Brain pericyte (primary cell): Measurements from ENCODE around the gene PLXDC2.
"Not testable (repeated sequence)": the region's sequence is repeated elsewhere in the genome, so short reads cannot be mapped to it uniquely, and the experiment has no call there.

Experiments used
- DNase-seq: peaks from one replicate; pipeline ENCODE4 v3.0.0-alpha.2; 2012; ENCODE audit warnings: low read depth, low spot score

The PLXDC2 gene

DNA sequence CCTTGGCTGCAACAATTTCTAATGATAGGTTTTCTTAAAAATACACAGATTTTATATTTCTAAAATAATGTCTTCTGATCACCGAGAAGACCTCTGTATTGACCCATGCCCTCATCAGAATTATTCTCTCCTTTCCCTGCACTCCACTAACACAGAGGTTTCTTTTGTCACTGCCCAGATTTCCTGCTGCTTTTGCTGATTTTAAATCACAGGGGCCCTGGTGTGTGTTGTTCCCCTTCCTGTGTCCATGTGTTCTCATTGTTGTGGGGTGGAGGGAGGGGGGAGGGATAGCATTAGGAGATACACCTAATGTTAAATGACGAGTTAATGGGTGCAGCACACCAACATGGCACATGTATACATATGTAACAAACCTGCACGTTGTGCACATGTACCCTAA lies 375.2 kb downstream of the PLXDC2 start:
- not testable (repeated sequence) for DNase-seq

DNA sequence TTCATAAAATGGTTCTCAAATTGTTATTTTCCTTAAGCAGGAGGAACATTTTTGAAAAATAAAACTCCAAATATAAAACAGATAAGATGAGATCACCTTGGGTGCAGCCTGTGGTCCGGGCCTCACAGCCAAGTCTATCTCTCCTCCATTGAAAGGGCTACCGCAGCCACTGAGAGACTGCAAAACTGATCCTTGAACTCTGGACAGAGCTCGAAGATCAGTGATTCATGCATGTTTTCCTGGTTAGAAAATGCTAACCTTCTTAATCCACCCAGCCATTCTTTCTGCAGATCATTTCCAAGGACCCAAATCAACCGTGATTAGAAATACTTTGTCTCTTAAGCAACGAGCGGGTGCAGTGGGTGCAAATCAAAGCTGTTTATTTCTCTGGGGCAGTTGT lies 378.8 kb downstream of the PLXDC2 start:
- DNase-seq: no peak

DNA sequence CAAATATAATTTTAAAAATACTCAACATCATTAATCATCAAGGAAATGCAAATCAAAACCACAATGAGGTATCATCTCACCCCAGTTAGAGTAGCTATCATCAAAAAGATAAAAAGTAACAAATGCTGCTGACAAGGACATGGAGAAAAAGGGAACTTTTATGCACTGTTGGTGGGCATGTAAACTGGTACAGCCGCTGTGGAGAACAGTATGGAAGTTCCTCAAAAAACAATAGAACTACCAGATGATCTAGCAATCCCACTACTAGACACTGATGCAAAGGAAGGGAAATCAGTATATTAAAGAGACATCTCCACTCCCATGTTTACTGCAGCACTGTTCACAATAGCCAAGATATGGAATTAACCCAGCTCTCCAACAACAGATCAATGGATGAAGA lies 384.5 kb downstream of the PLXDC2 start:
- no peak for DNase-seq

DNA sequence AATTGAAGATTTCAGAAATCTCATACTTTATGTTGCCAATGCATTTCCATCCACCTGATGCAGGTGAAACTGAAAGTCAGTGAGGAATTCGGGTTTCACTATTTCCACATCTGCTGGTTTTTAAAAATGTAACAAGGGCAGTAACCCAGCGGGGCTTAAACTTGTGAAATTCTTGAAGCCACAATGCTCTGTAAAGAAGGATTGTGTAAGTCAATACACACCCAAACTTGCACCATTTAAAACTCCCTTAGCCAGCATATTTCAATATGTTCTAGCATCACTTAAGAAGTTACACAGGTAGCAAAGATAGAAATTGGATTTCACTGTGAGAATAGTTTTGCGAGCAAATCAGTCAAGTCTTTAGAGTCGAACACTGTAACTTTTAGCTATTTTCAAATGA lies 386.1 kb downstream of the PLXDC2 start:
- DNase-seq: no peak

DNA sequence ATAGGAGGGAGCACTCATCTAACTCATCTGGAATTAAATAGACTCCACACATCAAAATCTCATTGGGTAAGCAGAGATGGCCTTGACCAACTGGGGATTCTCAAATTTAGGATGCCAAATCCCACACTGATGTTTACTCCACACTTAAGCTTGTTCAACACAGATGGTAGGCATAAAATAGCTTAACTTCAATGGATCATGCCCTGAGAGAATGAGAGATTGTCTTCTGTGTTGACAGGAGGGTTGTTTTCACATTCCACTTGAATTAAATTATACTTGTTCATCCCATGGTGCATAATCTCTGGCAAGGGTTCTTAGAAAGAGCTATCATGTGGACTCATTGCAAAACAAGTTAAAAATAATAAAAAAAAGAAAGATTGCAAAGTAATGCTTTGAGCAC lies 391.4 kb downstream of the PLXDC2 start:
- no peak for DNase-seq

DNA sequence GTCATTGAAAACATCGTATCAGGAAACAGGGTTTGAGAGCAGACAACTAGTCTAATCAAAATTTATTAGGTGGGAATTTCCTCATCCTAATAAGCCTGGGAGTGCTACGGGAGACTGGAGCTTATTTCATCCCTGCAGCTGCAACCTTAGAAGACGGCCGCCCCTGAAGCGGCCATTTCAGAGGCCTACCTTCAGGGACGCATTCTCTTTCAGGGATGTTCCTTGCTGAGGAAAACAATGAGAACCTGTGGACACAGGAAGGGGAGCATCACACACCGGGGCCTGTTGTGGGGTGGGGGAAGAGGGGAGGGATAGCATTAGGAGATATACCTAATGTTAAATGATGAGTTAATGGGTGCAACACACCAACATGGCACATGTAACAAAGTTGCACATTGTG lies 392.9 kb downstream of the PLXDC2 start:
- DNase-seq: not testable (repeated sequence)

DNA sequence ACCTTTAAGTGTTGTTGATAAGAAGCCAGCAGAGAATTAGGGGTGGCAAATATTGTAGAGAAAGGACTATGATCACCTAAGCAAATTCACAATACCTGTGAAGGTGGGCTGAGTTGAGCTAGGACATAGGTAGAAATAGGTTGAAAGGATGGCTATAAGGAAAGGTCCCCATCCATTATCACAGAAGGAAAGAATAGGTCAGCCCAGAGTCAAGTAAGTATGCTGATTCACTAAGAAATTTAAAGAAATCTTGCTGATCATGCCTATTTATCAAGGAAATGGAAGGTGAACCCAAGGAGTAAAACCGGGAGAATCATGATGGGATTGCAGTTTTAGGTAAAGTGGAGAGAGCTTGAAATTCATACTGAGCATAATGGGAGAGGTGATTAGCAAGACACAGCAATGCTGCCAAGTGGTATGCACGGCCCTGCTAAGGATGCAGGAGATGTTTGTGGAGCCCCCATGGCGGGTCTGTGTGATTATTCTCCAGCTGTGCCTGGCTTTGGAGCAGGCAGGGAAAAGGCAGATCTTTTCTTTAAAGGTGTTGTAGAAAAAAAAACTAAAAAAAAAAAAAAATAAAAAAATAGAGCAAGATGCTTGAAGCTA lies 399.4 kb downstream of the PLXDC2 start:
- DNase-seq: no peak

DNA sequence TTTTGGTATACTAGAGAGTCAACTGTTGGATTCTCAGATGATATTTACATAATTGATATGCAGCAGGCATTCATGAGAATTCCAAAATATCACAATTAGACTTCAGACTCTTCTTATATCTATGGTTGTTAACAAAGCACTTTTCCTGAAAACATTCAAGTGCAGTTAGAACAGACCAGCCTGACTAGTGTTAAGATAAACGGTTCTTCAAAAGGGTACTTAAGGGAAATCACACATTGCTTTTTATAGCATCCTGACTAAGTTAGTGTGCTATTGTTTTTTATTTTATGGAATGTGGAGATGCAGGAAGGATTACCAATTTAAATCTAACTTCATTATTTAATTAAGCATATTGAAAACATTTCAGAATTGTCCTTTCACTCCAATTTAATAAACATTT lies 405.1 kb downstream of the PLXDC2 start:
- no peak for DNase-seq

DNA sequence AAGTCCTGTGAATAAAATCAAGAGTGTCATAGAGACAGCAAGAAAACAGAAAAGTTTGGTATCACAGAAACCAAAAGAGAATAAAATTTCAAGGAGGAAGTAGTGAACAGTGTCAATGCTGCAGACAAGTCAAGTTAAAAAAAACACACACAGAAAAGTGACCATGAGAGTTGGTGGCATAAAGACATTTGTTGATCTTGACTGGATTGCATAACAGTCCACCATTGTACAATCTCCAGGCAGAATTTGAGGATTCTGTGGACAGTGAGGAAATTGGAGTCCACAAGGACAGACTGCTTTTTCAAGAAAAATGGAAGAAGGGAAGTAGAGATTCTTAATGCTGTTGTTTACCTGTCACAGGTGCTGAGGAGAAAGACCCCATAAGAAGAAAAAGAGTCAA lies 412.5 kb downstream of the PLXDC2 start:
- DNase-seq: no peak

DNA sequence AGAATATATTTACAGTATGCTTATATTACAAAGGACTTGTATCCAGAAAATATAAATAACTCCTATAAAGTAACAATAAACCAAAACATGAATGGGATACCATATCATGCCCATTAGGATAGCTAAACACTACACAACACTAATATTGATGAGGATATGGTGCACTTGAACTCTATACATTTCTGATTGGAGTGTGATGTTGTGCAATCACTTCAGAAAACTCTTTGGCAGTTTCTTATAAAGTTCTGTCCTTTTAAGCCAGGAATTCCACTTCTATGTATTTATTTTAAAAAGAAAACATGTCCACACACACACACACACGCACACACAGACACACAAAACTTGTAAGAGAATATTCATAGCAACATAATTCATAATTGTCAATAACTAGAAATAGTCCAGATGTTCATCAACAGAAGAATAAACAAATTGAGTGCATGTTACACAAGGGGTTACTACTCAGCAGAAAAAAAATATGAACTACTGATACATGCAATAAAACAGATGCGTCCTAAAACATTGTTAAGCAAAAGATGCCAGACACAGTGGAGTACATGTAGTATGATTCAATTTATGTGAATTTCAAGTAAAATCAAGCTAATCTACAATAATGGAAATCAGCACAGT lies 416.0 kb downstream of the PLXDC2 start:
- DNase-seq: no peak

DNA sequence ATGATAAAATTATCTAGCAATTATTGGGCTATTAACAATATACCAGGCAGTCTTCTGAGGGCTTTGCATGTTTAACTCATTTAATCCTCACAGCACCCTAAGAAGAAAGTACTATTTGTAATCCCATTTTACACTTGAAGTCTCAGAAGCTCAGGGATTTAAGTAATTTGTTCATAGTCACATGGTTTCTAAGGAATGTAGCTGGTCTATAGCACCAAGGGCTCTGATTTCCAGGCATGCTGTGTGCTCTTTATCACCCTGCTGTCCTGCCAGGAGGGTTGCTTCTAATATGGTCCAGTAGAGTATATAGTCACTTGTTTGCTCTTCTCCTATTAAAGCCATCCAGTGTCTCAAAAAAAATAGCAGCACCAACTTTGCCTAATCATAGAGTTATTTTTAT lies 417.2 kb downstream of the PLXDC2 start:
- no peak for DNase-seq

DNA sequence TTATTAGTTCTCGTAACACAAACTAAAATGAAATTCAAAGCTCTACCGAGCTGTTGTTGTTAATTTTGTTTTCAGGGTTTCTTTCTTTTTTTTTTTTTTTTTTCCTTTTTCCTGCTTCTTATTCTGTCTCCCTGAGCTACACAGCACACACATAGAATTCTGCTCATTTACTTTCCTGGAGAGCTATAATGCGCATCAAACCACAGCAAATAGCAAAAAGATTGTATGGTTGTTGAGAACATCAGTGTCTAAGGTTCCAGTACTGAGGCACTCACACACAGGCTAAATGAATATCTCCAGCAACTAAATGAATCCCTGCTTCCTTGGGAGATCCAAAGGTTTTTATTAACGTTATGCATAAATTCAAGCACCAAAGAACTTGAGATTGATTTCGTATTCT lies 418.3 kb downstream of the PLXDC2 start:
- no peak for DNase-seq

DNA sequence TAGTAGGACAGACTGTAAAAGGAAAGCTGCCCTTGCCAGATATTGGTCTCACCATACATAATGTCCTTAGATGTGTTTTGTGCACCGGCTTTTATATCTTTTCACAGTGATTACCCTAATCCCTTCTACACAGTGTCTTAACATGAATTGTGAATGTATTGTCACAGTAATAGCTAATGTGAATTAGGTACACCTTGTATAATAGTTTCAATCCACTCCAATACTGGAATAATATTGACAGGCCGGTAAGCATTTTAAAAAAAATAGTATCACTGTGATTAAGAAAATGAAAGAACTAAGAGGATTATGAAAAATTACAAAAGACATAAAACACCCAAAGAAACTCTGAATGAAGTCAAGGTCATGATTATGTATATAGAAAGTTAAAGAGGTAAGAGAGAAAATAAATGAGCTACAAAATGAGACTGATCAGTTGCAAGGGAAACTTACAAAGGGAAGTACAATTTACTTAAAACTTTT lies 420.9 kb downstream of the PLXDC2 start:
- DNase-seq: no peak

DNA sequence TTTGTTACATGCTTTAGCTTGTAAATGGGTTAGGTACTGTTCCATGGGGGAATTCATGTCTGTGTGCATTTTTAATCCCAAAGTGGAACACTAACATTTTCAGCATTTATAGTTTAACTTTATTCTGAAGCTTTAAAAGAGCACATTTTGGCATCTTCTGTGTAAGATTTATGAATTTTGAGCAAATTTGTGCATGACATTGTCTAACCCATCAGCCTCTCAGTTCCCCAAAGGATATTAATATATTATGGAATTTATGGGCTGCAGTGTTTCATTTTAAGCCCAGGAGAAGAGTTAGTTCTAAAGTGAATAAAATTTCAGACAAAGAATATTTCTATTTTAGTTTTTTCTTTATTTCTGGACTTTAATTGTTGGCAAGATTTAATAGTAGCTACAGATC lies 421.4 kb downstream of the PLXDC2 start:
- no peak for DNase-seq

DNA sequence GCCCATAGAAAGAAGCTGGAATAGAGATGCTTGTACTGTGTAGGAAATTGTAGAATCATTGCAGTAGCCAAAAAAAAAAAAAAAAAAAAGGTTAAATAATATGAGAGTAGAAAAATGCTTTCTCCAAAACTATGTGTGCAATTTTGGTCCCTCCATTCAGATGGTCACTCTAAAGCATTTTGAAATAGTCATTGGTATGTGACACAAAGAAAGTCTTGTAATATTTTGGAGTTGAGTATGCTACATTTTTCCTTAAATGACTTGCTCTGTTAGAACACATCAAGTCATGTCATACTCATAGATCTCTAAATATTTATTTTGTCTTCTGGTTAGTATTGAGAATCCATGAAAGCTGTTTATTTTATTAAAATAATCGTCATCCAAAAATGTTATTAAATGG lies 424.4 kb downstream of the PLXDC2 start:
- no peak for DNase-seq

DNA sequence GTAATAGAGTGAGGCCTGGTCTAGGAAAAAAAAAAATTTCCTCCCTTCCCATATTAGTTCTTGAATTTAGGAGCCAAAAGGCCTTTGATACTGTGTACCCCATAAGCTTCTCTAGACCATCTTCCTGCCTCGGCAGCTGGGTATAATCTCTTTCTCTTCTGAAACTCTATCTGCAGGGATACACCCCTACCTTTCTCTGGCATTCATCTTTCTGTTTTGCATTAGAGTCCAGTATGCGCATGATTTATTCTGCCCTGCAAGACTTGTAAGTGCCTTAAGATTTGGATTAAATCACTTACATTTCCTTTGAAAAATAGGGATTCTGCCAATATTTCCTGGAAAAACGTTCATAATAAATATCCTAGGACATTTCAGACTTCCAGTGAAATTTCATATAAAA lies 431.2 kb downstream of the PLXDC2 start:
- DNase-seq: no peak

DNA sequence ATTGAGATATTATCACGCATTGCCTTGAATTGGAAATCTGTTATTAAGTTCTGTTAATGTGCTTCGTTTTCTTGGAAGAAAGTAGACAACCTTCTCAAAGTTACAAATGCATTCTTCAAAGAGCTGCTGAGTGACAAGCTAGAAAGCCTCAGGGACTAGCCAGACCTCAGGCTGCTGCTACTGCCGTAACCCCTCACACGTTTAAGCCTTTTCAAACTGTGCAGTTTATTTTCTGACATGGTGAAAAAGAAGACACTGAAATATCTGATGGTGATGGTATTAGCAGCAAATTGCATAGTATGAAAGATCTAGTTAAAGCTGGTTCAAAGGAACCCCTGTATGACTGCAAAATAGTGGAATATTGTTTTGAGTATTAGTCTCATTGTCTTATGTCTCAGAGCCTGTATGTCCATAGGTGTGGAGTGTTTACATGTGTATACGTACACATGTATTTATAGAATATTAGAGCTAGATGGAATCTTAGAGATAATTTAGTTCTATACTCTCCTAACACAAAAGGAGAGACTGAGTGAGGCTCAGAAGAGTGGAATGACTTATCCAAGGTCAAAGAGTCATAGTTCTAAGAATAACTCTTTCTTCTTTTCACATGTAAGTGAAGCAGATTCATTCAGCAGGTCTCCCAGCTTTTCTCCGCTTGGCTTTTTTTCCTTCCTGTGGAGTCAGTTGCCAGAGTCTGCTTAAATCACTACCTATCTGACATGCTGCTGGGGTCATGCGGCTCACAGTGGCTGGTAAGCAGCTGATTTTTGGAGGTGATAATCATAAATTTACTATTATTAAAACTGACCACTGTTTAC lies 431.9 kb downstream of the PLXDC2 start:
- DNase-seq: no peak

DNA sequence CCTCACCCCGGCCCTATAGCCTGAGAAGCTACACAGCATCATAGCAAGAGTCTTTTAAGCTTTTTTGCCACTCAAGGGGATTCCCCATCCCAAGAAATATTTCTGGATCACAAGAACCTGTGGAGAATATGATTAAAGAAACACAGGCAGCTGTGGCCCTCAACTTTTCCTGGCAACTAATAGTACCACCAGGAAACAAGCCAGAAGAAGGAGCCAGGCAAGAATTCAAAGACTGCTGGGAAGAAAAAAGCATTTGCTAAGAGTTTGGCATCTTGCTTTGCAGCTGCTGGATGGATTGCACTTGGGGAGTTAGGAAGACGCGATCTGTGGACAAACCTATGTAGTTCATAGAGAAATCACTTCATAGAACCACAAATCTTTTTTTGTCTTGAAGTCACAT lies 437.8 kb downstream of the PLXDC2 start:
- DNase-seq: no peak

DNA sequence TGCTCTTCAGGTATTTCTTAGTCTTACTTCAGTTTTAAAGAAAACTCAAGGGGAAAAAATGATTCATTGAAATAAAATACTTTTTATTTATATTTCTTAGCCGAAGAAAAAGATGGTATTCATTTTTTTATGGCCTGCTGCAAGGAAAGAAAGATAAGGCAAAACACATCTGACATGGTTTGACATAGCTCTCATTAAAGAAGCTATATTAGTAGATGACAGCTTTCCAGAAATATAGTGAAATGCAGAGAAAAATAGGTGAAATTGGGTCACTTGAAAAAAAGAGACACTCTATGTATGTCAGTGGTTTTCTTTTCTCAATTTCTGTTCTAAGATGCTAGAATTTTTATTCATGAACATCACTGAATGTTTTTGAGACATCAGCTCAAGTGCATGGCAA lies 438.3 kb downstream of the PLXDC2 start:
- DNase-seq: no peak

DNA sequence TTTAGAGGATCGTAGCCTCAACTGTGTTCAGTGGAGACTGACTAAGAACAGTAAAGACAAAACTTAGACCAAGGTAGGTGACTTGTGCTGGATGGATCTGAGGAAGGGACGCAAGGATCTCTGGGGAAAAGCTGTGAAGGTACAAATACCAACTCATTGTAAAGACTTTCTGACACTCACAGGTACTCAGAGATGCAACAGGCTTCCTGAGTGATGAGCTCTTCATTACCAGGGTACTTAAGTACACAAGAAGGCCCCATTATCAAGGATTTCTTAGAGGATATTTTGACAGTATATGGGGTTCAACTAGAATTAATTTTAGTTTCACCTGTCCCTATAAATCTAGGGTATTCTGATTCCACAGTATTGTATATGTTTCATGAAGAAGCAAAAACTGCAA lies 440.7 kb downstream of the PLXDC2 start:
- no peak for DNase-seq

DNA sequence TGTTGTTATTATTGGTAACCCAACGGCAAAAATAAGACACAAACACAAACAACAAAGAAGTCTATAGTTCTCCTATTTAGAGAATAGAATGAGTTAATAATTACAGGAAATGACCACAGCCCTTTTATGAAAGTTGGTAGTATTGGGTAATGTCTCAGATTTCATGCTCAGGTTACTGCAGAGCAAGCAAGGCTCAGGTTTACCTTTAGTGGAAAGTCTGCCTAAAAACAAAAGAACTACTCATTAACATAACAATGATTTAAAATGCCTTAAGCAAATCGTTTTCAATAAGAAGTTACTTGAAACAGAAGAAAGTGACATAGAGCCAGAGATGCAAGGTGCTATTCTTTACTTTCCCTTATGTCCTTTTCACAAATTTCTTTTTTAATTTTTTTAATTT lies 441.2 kb downstream of the PLXDC2 start:
- no peak for DNase-seq

DNA sequence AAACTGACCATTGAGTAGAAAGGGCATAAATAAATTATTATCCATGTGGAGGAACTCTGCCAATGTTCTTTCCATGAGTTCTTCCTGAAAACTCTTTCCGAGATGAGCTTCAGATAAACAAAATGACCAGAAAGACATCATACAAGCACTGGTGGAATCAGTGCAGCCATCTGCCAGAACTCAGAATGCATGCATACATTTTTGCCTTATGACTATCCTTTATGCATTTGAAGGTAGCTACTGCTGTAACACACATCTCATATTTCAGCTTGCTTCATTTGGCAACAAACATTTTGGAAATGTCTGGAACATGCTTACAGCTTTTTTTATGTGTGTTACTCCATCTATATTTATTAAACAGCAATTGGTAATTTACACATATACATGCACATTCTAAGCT lies 448.9 kb downstream of the PLXDC2 start:
- no peak for DNase-seq

DNA sequence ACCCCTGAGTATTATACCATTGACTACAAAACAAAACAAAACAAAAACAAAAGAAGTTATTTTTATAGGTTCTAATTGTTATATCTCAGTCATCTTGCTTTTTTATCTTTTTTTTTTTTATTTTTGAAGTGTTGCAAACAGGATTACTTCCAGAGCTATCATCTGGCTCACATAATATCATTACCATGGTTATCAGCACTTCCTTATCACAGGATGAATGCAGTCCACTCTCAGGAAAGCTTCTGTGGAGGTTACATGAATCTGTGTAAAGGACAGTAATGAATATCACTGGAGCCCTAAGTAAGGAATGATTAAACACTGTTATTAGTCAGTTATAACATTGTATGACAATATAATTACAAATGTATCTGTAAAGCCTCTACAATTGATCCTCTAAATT lies 451.5 kb downstream of the PLXDC2 start:
- DNase-seq: no peak
